ENCODE results near the gene ATP2A2.
"Not testable (repeated sequence)": the region's sequence is repeated elsewhere in the genome, so short reads cannot be mapped to it uniquely, and the experiment has no call there.

ATP2A2 gene

GRCh38 chr12:110378131-110378790, 97.2 kb downstream of the ATP2A2 start:
- in situ Hi-C loops (cut with HindIII; ENCODE audit: low pct_ligation_motif_present, low pct_unique_long_range_greater_than_20kb, low sequenced_read_pairs); DNase-seq: not testable (repeated sequence)

GRCh38 chr12:110379197-110379596, 98.2 kb downstream of the ATP2A2 start:
- DNase-seq, result no peak
- in situ Hi-C loops (cut with HindIII; ENCODE audit: low pct_ligation_motif_present, low pct_unique_long_range_greater_than_20kb, low sequenced_read_pairs), result no loop called here

- in situ Hi-C loops (cut with HindIII; ENCODE audit: low pct_ligation_motif_present, low pct_unique_long_range_greater_than_20kb, low sequenced_read_pairs), result no loop called here
- no peak for DNase-seq
Measured at GRCh38 chr12:110379631-110380030, 98.6 kb downstream of the ATP2A2 start.

- in situ Hi-C loops (cut with HindIII; ENCODE audit: low pct_ligation_motif_present, low pct_unique_long_range_greater_than_20kb, low sequenced_read_pairs), result no loop called here
Measured at GRCh38 chr12:110382683-110383082, 101.6 kb downstream of the ATP2A2 start.

More at GRCh38 chr12:110382683-110383082, 101.6 kb downstream of the ATP2A2 start:
- no peak for DNase-seq
